IgD-negative memory B cell (primary cell): ENCODE measurements around the gene TATDN2. TPM values are rescaled to one million over a fixed set of nuclear protein-coding genes. Genes with fewer than 3 reads are reported as not detected.
"Not testable (repeated sequence)": the region's sequence is repeated elsewhere in the genome, so short reads cannot be mapped to it uniquely, and the experiment has no call there.

Experiments
- H3K27ac Mint-ChIP-seq, 3 donors: one replicate each; pipeline ENCODE4 v1.8.0; 2020 to 2022; ENCODE audit warnings: mild to moderate bottlenecking in 3 of 3, mixed read lengths in 3 of 3, moderate library complexity in 1 of 3
- H3K27me3 Mint-ChIP-seq: one replicate; pipeline ENCODE4 v1.8.0; 2021; ENCODE audit warnings: mixed read lengths
- H3K36me3 Mint-ChIP-seq: one replicate; pipeline ENCODE4 v1.8.0; 2020; ENCODE audit warnings: mild to moderate bottlenecking, mixed read lengths
- H3K4me1 Mint-ChIP-seq, 3 donors: one replicate each; pipeline ENCODE4 v1.8.0; 2020 to 2022; ENCODE audit warnings: mixed read lengths in 3 of 3, mild to moderate bottlenecking in 1 of 3
- H3K4me3 Mint-ChIP-seq, 4 donors: one replicate each; pipeline ENCODE4 v1.8.0; 2020 to 2022; ENCODE audit warnings: mild to moderate bottlenecking in 4 of 4, mixed read lengths in 4 of 4, moderate library complexity in 3 of 4
- H3K9me3 Mint-ChIP-seq, 3 donors: one replicate each; pipeline ENCODE4 v1.8.0; 2020 to 2021; ENCODE audit warnings: mixed read lengths in 3 of 3, mild to moderate bottlenecking in 1 of 3
- polyA plus RNA-seq: library from polyadenylated mRNA; unstranded; fragments of 300-500 nt; fragmentation: Illumina TruSeq; gene quantifications from one replicate; pipeline ENCODE4 v1.2.3, GENCODE V29; 2021

TATDN2 gene
- polyA plus RNA-seq, 1 donor from 2014 or later: 11.6 TPM

DNA sequence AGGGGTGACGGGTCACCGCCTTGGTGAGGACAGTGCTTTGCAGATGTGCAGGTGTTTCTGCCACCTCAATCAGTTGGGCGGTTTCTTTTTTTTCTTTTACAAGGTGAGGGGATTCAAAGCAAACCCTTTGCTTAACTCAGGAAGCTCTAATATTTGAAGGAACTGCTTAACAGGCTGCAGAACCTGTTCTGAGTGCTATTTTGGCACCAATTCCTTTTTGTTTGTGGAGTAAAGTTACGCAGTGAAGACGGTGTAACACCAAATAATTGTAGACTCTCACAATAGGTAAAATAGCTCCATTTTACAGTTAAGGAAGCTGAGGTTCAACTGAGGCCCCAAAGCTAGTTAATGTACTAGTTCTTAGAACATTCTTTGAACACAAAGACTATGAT is 37.9 kb downstream of the TATDN2 start:
- H3K4me3 Mint-ChIP-seq: no peak overlapping the region
- H3K27ac Mint-ChIP-seq: peak overlapping the region in 2 of 3 donors; percentile 39 to 90

DNA sequence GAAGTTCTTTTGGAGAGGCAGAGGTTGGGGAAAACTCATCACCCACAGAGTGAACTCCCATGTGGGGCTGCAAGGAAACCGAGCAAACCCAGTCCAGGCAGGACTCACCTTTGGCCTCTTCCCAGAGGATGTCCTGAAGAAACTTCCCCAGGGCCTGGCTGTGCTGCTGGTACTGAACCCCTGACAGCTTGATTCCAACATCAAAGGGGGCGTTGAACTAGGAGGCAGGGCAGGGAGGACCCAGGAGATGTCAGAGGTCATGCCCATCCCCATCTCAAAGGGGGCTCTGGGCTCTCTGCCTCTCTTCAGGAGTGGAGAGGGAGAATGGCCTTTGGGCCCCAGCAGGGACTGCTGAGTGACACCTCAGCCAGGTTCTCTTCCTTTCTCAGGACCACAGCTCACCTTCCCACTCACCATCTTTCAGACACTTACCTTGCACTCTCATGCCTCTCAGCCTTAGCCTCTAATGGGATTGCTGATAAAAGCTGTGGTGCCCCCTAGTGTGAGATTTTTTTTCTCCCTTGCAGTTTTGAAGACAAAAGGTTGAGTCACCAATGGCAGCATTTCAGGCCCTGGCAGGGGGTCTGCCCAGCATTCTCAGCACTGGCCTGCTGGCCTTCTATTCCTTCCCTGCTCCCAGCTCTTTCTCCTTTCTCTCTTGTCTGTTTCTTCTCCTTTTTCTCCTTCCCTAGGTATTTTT is 38.5 kb downstream of the TATDN2 start:
- Mint-ChIP-seq H3K9me3 (no peaks in the 10 kb centered on the region), H3K27me3 (no peaks in the 10 kb centered on the region), H3K4me1 (peaks cover 11 to 15% (median 14%) of the 10 kb centered on the region in 3 donors), H3K4me3 (peak overlapping the region in 1 of 4 donors; percentile 63), H3K27ac (peak overlapping the region in 2 of 3 donors; percentile 42 to 49), H3K36me3 (peaks cover 8% of the 10 kb centered on the region)

More for the DNA sequence above, 37.9 kb downstream of the TATDN2 start:
- Mint-ChIP-seq H3K36me3 (peaks cover 8% of the 10 kb centered on the region), H3K27me3 (no peaks in the 10 kb centered on the region), H3K9me3 (no peaks in the 10 kb centered on the region), H3K4me1 (peaks cover 8 to 14% (median 13%) of the 10 kb centered on the region in 3 donors)

DNA sequence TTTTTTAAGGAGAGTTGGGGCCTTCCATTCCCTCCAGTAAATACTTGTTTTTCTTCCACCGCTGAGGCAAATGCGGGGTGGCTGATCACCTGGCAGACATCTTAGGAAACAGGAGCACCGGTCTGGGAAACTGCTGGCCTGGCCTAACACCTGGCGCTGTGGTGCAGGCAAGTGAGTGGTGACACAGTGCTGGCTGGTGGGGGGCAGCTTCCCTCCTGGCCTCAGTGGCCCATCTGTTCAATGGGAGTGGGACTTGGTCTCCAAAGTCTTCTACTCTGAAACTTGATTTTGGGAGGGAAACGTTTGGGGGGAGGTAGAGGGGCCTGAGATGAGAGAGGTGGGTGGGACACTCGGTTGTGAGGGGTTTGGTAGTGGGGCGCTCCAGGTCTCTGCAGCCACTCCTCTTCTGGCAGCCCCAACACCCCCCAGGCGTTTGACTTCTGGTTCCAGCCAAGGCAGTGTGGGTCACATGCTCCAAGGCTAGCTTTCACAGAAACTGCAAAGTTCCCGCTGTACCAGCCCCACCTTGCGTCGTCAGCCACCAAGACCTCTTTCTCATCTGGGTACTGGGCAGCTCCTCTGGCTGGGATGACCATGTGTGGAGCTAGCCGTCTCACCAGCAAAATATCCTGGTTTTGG is 39.8 kb downstream of the TATDN2 start:
- Mint-ChIP-seq H3K4me1 (peaks cover 19 to 28% (median 20%) of the 10 kb centered on the region in 3 donors), H3K27me3 (no peaks in the 10 kb centered on the region), H3K27ac (no peak overlapping the region), H3K4me3 (no peak overlapping the region), H3K36me3 (peaks cover 5% of the 10 kb centered on the region), H3K9me3 (no peaks in the 10 kb centered on the region)

DNA sequence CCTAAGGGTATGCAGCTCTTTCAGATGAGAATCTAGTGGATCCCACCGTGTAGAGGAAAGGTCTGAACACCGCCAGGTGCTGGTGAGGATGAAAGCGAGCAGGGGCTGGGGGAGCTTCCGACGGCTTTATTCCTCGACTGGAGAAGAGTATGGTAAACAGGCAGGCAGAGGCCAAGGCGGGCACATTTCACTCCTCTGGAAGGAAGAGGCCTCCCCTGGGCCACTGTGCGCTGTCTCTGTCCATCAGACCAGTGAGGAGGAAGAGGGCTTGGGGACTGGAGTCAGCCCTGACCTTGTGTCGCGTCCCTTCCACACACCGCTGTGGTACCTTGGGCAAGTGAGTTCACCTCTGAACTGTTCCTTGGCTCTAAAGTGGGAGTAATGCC is 40.3 kb downstream of the TATDN2 start:
- H3K27ac Mint-ChIP-seq: peak overlapping the region in 1 of 3 donors; percentile 46
- H3K36me3 Mint-ChIP-seq: peaks cover 5% of the 10 kb centered on the region
- no peaks in the 10 kb centered on the region for H3K27me3 Mint-ChIP-seq
- H3K4me1 Mint-ChIP-seq: peaks cover 23 to 31% (median 25%) of the 10 kb centered on the region in 3 donors
- H3K4me3 Mint-ChIP-seq: no peak overlapping the region
- H3K9me3 Mint-ChIP-seq: no peaks in the 10 kb centered on the region

DNA sequence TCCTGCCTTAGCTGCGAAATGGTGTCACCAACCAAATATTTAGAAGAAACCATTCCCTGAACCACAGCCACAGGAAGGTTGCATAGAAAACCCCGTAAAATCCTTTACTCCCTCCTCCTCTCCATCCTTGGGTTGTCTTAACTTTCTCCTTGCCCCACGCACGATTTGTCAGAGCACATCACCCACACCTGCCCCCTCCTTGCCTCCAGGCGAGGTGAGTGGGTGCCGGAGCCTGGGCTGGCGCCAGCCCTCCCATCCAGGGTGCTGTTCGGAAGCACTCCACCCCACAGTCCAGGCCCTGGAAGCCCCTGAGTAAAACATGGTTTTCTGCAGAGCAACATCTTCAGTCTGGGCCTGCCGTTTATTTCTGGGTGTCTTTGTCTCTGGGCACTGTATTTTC is 40.8 kb downstream of the TATDN2 start:
- Mint-ChIP-seq H3K27me3 (no peaks in the 10 kb centered on the region), H3K36me3 (peaks cover 5% of the 10 kb centered on the region), H3K4me1 (peaks cover 26 to 31% (median 28%) of the 10 kb centered on the region in 3 donors), H3K4me3 (no peak overlapping the region), H3K9me3 (no peaks in the 10 kb centered on the region), H3K27ac (no peak overlapping the region)

DNA sequence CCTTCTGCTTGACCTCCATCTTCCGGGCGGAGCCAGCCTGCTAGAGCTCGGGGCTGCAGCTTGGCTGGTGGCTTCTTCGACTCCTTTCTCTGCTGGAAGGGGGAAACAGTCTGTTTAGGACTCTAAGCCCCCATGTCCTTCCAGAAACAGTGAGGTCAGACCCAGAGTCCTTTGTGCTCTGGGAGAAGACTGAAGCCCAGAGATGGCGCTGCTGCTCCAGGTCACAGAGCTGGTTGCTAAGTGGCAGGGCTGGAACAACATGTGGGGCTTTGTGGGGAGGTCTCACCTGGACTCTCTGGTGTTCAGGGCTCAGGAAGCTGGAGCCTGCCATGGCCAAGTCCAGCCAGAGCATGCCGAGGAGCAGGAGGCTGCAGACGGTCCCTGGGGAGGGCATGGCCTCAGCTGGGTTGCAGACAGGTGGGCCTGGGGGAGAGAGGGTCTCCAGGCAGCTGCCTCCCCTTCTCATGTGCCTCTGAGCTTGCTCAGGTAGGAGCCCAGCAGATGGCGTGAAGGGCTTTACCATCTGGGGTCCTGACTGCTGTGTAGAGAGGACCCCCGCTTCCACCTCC is 41.6 kb downstream of the TATDN2 start:
- no peak overlapping the region for H3K4me3 Mint-ChIP-seq
- H3K27me3 Mint-ChIP-seq: no peaks in the 10 kb centered on the region
- no peaks in the 10 kb centered on the region for H3K9me3 Mint-ChIP-seq
- peak overlapping the region in 1 of 3 donors; percentile 79 for H3K27ac Mint-ChIP-seq
- peaks cover 25 to 30% (median 26%) of the 10 kb centered on the region in 3 donors for H3K4me1 Mint-ChIP-seq
- H3K36me3 Mint-ChIP-seq: peaks cover 6% of the 10 kb centered on the region

DNA sequence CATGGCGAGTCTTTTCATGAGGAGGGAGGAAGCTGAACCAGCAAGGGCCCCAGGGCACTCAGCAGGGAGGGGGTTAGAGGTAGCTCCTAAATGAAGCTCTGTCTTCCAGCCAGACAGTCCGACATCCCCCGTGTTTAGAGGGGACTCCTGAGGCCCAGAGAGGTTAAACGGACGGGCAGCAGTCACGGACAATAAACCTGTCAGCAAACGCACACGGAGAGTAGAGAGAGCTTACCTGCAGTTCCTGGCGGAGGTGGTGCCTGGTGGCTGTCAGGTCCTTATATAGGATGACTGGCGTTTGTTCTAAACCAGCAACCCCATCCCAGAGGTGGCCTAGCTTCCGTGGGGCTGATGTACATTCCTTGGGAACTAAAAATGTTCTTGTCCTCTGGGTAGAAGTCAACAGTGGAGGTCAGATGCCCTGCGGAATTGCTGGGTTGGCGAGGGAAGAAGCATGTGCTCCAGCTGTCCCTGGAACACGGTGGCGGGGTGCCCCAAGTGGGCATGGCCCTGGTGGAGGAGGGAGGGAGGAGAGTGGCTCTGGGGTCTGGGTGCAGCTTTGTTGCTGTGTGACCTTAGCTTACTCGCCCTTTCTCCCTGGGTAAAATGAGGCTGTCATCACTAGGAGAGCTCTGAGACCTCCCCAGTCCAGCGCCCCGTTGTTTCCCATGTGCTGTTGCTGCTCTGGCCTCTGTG is 42.4 kb downstream of the TATDN2 start:
- Mint-ChIP-seq H3K4me3 (no peak overlapping the region), H3K4me1 (peaks cover 26 to 27% (median 27%) of the 10 kb centered on the region in 3 donors), H3K27ac (peak overlapping the region in 2 of 3 donors; percentile 59 to 79), H3K27me3 (no peaks in the 10 kb centered on the region), H3K36me3 (peaks cover 5% of the 10 kb centered on the region), H3K9me3 (no peaks in the 10 kb centered on the region)

DNA sequence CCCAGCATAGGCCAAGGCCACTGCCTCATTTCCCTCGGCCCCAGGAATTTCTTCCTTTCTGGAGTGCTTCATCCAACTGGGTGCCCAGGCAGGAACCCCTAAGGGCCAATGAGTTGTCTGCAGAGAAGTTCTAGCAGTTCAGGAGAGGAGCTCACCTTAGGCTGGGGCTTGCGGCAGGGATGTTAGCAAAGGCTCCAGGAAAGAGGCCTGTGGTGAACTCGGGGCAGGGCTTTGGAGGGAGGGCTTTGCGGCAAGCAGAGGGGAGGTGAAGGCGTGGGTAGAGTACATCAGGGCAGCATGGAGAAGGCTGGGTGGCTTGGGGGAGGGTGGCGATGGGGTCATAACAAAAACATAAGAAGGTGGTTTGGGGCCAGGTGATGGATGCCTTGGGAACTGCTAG is 43.4 kb downstream of the TATDN2 start:
- peaks cover 3% of the 10 kb centered on the region for H3K36me3 Mint-ChIP-seq
- peak overlapping the region in 2 of 4 donors; percentile 42 to 61 for H3K4me3 Mint-ChIP-seq
- no peaks in the 10 kb centered on the region for H3K9me3 Mint-ChIP-seq
- no peaks in the 10 kb centered on the region for H3K27me3 Mint-ChIP-seq
- peak overlapping the region; percentile 72 to 94 (median 79) for H3K27ac Mint-ChIP-seq
- H3K4me1 Mint-ChIP-seq: peaks cover 26 to 27% (median 27%) of the 10 kb centered on the region in 3 donors

DNA sequence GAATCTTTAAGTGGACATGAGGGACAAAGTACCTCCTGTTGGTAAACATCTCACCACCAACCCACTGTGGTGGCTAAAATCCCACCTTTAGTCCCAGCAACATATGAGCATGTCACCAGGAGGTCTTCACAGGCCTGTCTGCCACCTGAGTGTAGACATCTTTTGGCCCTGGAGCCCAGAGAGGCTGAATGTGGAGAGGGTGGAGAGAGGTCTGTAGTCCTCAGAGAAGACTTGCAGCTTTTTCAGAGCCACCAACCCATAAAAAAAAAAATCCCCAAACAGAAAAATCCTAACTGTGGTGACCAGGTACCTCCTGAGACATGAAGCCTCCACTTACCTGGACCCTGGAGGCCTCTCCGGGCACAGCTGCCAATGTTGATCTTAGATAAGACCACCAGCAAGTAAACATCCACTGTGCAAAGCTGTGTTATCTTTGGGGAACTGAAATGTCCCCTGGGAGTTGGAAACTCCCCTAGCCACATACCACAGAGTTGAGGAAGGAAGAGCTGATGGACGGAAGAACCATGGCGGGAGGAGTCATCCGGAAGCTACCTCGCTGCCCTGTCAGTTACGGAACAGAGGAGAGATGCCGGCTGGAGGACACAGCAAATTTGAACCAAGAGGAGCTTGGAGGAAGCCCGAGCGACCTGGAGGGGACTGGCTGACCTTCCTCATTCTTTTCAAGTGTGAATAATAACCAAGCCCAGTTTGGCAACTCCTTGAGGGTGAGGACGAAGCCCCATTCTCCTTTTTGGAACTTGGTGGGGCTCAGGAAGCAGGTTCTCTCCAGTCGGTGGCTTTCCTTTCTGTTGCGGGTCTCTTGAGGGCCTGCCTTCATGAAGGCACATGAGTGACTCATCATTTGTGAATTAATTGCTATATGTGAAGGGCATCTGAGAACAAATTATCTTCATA is 44.5 kb downstream of the TATDN2 start, which contains the start of gene GHRL:
GHRL (minus strand) TSS at position 443 of the 915 bp plus-strand sequence. CDS start 2,767 bp downstream, outside the sequence.
- Mint-ChIP-seq H3K36me3 (peaks cover 3% of the 10 kb centered on the region), H3K27ac (peak within 1 kb of the TSS; percentile 72 to 94 (median 91)), H3K4me3 (peak within 1 kb of the TSS; percentile 42 to 85 (median 77)), H3K27me3 (no peaks in the 10 kb centered on the region), H3K9me3 (no peaks in the 10 kb centered on the region), H3K4me1 (peaks cover 23 to 28% (median 26%) of the 10 kb centered on the region in 3 donors)

DNA sequence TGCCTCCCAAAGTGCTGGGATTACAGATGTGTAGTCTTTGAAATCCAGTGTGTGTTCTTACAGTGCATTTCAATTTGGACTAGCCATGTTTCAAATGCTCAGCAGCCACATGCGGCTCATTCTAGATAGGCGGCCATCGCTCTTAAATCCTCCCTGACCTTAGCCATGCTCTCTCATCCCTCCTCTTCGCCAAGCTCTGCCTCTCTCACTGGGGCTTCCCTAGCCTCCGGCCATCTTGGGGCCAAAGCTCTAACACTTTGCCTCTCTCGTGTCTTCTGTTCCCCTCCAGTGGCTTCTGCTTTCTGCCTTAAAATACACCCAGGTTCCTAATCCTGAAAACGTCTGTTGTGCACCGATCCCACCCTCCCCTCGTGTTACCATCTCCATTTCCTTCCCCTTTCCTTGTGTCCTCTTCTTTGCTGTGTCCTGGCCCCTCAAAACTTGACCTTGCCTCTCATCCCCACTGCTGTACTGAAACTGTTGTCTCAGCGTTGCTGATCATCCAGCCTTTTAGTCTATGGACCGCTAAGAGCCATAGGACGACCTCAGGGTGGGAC is 45.8 kb downstream of the TATDN2 start:
- peak overlapping the region in 1 of 3 donors; percentile 91 for H3K27ac Mint-ChIP-seq
- H3K4me3 Mint-ChIP-seq: peak overlapping the region in 1 of 4 donors; percentile 34
- H3K4me1 Mint-ChIP-seq: peaks cover 23 to 31% (median 26%) of the 10 kb centered on the region in 3 donors

DNA sequence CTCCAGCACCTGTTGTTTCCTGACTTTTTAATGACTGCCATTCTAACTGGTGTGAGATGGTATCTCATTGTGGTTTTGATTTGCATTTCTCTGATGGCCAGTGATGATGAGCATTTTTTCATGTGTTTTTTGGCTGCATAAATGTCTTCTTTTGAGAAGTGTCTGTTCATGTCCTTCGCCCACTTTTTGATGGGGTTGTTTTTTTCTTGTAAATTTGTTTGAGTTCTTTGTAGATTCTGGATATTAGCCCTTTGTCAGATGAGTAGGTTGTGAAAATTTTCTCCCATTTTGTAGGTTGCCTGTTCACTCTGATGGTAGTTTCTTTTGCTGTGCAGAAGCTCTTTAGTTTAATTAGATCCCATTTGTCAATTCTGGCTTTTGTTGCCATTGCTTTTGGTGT is 49.8 kb downstream of the TATDN2 start:
- not testable (repeated sequence) for H3K9me3 Mint-ChIP-seq, H3K36me3 Mint-ChIP-seq, H3K27ac Mint-ChIP-seq, H3K4me3 Mint-ChIP-seq, H3K27me3 Mint-ChIP-seq
- H3K4me1 Mint-ChIP-seq: peaks cover 17 to 25% (median 22%) of the 10 kb centered on the region in 3 donors

More for the DNA sequence above, 45.8 kb downstream of the TATDN2 start:
- no peaks in the 10 kb centered on the region for H3K9me3 Mint-ChIP-seq
- peaks cover 3% of the 10 kb centered on the region for H3K36me3 Mint-ChIP-seq
- H3K27me3 Mint-ChIP-seq: no peaks in the 10 kb centered on the region

DNA sequence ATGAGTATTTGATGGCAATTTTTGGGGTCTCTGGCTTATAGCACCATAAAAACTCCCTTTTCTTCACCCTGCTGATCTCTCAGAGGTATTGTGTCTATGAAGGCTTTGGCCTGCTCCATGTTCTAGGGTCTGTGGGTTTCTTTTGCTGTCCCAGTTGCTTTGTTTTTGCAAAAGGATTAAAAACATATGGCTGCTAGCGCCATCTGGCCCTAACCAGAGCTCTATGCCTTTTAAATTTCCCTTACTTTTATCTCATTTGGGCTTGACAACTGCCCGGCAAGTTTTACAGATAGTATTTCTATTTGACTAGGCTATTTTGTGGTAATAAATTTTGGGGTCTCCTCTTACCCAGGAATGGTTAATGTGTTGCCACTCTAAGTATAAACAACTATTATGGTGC is 50.9 kb downstream of the TATDN2 start:
- no peaks in the 10 kb centered on the region for H3K27me3 Mint-ChIP-seq
- H3K4me3 Mint-ChIP-seq: no peak overlapping the region
- H3K27ac Mint-ChIP-seq: peak overlapping the region; percentile 19 to 82 (median 23)
- peaks cover 2% of the 10 kb centered on the region for H3K36me3 Mint-ChIP-seq
- H3K4me1 Mint-ChIP-seq: peaks cover 8 to 17% (median 13%) of the 10 kb centered on the region in 3 donors
- no peaks in the 10 kb centered on the region for H3K9me3 Mint-ChIP-seq

DNA sequence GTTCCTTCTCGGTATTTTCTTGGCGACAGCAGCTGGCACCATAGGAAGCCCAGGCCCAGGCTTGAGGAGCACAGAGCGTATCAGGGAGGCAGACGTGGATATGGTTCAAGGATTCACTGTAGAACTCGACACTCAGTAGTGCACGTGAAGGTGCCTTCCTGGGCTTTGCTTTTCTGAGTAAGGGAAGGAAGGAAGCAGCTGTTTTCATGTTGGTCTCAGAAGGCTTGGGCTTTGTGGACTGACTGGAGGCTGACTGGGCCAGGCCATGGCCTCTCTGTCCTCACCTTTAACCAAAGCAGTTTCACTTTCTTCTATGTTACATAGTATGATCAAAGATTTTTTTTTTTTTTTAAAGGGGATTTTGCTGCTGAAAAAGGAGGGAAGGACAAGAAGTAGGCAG is 51.4 kb downstream of the TATDN2 start:
- H3K4me3 Mint-ChIP-seq: peak overlapping the region in 1 of 4 donors; percentile 73
- H3K36me3 Mint-ChIP-seq: peaks cover 2% of the 10 kb centered on the region
- H3K27me3 Mint-ChIP-seq: no peaks in the 10 kb centered on the region
- H3K27ac Mint-ChIP-seq: peak overlapping the region in 2 of 3 donors; percentile 23 to 82
- peaks cover 4 to 16% (median 12%) of the 10 kb centered on the region in 3 donors for H3K4me1 Mint-ChIP-seq
- H3K9me3 Mint-ChIP-seq: no peaks in the 10 kb centered on the region

DNA sequence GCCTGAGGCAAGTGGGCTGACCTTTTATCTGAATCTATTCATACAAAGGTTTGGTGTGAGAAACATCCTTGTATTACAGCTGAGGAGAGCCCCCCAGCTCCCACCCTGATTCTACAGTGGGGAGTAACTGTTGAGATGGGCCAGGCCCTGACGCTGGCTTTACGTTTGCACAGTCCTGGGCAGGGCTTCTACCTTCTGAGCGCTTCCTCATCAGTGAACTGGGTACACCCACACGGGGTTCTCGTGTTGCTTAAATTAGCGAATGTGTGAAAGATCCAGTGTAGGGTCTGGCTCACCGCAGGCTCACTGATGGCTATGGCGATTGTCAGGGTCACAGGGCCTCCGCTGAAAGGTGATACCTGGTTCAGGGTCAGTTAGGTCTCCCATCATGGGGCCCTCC is 51.8 kb downstream of the TATDN2 start:
- H3K4me3 Mint-ChIP-seq: no peak overlapping the region
- no peak overlapping the region for H3K27ac Mint-ChIP-seq
- peaks cover 2% of the 10 kb centered on the region for H3K36me3 Mint-ChIP-seq
- H3K27me3 Mint-ChIP-seq: no peaks in the 10 kb centered on the region
- H3K9me3 Mint-ChIP-seq: no peaks in the 10 kb centered on the region
- peaks cover under 1 to 12% (median 10%) of the 10 kb centered on the region in 3 donors for H3K4me1 Mint-ChIP-seq
